ENCODE results near the gene GPR132.

The GPR132 gene

DNA sequence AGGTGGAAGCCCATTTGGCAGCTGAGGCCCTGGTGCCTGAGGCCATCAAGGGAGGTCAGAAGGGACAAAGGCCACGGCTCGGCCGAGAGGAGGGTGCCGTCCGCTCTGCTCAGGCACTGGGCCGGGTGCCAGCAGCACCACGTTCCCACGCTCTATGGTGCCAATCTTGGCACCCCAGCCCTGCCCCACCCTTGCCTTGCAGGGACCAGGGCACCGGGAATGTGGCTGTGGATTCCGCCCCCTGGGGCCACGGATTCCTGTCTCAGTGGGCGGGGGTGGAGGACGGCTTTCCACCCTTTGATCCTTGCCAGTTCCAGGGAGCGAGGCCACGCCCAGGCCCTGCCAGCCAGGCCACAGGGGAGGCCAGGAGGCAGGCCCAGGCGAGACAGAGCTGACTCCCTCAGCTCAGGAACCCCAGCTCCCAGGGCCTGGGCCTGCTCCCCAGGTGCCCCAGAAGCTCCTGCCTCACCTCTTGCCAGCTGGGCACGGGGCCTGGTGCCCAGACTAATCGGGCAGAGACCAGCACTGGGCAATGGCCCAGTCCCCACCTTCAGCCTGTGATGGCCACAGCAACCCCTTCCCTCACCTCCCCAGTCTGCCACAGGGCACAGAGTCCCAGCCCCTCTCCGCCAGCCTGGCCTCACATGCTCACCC is 26.4 kb upstream of the GPR132 start:
- no peak for DNase-seq (ENCODE audit: low read depth)
- in situ Hi-C loops (cut with HindIII; ENCODE audit: low sequenced_read_pairs): no loop called here
- H3K4me3 ChIP-seq (ENCODE audit: low read depth, low read length): no peak overlapping the region
- TF ChIP-seq, protein P1, sequence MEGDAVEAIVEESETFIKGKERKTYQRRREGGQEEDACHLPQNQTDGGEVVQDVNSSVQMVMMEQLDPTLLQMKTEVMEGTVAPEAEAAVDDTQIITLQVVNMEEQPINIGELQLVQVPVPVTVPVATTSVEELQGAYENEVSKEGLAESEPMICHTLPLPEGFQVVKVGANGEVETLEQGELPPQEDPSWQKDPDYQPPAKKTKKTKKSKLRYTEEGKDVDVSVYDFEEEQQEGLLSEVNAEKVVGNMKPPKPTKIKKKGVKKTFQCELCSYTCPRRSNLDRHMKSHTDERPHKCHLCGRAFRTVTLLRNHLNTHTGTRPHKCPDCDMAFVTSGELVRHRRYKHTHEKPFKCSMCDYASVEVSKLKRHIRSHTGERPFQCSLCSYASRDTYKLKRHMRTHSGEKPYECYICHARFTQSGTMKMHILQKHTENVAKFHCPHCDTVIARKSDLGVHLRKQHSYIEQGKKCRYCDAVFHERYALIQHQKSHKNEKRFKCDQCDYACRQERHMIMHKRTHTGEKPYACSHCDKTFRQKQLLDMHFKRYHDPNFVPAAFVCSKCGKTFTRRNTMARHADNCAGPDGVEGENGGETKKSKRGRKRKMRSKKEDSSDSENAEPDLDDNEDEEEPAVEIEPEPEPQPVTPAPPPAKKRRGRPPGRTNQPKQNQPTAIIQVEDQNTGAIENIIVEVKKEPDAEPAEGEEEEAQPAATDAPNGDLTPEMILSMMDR (IDR thresholded peaks at IDR 0.05; ENCODE audit: low read depth, low read length, missing control alignments): no peak

DNA sequence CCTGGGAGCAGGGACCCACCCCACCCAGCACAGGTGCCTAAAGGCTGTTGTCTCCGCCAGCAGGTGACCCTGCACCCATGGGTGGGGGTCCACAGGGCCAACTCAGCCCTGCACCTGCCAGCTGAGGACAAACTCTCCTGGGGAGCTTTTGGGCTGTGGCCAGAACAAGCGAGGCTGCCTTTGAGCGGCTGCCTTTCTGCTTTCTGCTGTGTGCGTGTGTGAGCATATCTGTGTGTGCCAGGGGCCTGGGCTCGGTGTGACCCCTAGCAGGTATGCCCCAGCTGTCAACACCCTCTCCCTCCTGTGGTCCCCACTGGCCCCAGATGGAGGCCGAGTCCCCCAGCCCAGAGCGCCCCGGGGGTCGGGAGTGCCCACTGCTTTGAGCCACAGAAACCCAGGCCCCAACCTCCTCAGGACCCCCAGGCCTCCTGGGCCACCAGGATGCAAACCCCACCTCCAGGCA is 25.9 kb upstream of the GPR132 start:
- in situ Hi-C loops (cut with HindIII; ENCODE audit: low sequenced_read_pairs): no loop called here
- H3K4me3 ChIP-seq (ENCODE audit: low read depth, low read length): no peak overlapping the region
- DNase-seq (ENCODE audit: low read depth): no peak
- TF ChIP-seq, protein P1 (IDR thresholded peaks at IDR 0.05; ENCODE audit: low read depth, low read length, missing control alignments): no peak

DNA sequence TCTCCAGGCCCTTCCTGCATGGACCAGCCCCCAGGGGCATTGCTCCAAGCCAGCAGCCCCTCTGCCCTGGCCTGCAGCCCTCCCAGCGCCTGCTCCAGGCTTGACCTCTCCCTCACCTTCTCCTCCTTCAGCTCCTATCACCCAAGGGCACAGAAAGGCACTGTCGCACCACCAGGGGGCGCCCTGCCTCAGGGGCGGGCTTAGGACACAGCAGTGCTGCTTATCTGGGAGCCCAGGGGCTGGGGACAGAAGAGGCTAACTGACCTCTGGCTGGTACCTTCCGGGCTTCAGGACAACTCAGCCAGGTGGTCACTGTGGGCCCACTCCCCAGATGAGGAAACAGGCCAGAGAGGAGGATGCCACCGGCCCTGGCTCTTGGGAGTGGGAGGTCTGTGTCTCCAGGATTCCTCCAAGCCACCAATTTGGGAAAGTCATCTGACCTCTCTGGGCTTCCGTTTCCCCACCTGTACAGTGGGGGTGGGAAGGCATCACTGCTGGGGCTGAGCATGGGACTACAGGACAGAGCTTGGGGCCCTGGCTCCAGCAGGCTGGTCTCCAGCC is 25.3 kb upstream of the GPR132 start:
- in situ Hi-C loops (cut with HindIII; ENCODE audit: low sequenced_read_pairs): no loop called here
- no peak overlapping the region for H3K4me3 ChIP-seq (ENCODE audit: low read depth, low read length)
- no peak for DNase-seq (ENCODE audit: low read depth)
- TF ChIP-seq, protein P1 (IDR thresholded peaks at IDR 0.05; ENCODE audit: low read depth, low read length, missing control alignments): peak; percentile 97

DNA sequence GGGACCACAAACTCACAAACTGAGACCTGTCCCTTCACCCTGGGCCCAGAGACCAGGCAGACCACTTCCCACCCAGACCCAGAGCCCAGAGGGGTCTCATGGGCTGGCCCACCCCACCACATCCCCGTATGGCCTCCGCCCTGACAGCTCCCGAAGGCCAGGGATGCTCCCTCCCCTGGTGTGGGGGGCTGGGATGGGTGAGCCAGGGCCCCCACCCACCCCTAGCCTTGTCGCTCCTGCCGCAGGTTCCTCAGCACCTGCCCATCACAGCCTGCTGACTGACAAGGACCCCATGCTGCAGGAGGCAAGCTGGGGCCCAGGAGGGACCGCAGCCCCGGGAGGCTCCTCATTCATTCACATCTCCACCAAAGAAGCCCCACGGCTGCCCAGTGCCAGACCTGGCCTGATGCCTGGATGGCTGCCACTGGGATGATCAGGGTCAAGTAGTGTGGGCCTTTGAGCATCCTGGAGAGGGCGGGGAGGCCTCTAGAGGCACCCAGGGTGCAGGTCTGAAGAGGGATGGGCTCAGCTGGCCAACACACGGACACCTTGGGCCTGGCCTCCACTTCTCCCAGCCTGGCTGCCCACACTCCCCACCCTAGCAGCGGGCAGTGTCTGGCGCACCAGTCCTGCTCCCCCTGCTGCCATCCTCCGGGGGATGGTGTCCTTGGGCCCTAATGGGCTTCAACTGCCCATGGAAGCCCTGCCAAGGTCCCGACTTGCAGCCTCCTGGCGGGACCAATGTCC is 24.7 kb upstream of the GPR132 start:
- DNase-seq (ENCODE audit: low read depth): no peak
- TF ChIP-seq, protein P1 (IDR thresholded peaks at IDR 0.05; ENCODE audit: low read depth, low read length, missing control alignments): no peak
- in situ Hi-C loops (cut with HindIII; ENCODE audit: low sequenced_read_pairs): no loop called here
- H3K4me3 ChIP-seq (ENCODE audit: low read depth, low read length): no peak overlapping the region

DNA sequence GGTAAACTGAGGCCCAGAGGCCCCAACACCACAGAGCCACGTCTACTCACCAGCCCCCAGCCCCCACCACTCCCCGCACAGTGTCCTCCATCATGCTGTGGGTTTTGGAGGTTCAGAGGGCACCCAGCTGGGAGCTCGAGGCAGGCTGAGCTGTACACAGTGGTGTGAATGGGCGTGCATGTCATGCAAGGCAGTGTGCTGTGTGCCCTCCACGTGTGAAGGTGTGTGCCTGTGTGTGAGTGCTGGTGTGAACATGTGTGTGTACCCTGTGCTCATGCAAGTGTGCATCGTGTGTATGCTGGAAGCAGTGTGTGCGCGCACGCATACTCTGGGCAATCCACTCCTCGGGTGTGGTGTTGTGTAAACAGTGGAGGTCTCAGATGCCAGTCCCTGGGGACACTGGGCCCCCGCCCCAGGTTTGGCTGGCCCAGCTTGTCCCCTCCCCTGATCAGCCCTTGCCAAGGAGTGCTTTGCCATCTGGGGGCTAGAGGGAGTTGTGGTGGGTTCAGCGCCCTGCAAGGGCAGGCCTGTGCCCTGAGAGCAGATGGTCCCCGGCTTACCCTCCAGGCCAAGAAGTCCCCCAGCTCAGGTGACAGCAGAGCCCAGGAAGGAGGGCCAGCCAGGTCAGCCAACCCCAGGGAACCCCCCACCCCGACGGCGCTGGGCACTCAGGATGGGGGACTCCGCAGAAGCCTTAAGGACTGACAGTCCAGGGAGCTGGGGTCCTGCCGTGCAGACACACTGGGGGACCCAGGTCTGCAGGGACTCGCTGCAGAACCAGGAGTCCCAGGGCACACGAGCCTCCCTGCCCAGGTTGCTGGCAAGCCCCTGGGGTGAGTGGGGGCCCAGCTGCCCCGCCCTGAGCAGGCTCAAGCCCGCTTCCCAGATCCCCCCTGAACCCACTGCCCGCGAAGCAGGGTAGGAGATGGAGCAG is 23.8 kb upstream of the GPR132 start:
- TF ChIP-seq, protein P1 (IDR thresholded peaks at IDR 0.05; ENCODE audit: low read depth, low read length, missing control alignments): no peak
- H3K4me3 ChIP-seq (ENCODE audit: low read depth, low read length): no peak overlapping the region
- no peak for DNase-seq (ENCODE audit: low read depth)
- in situ Hi-C loops (cut with HindIII; ENCODE audit: low sequenced_read_pairs): no loop called here
